Activated T-cell treated with anti-CD3 and anti-CD28 coated beads for 1 hour (primary cell): ENCODE results near the gene SDK1.

ENCODE experiments used
- DNase-seq: peaks from one replicate; pipeline ENCODE4 v3.0.0-alpha.2; 2020; ENCODE audit warnings: low read depth

SDK1 gene, protein sequence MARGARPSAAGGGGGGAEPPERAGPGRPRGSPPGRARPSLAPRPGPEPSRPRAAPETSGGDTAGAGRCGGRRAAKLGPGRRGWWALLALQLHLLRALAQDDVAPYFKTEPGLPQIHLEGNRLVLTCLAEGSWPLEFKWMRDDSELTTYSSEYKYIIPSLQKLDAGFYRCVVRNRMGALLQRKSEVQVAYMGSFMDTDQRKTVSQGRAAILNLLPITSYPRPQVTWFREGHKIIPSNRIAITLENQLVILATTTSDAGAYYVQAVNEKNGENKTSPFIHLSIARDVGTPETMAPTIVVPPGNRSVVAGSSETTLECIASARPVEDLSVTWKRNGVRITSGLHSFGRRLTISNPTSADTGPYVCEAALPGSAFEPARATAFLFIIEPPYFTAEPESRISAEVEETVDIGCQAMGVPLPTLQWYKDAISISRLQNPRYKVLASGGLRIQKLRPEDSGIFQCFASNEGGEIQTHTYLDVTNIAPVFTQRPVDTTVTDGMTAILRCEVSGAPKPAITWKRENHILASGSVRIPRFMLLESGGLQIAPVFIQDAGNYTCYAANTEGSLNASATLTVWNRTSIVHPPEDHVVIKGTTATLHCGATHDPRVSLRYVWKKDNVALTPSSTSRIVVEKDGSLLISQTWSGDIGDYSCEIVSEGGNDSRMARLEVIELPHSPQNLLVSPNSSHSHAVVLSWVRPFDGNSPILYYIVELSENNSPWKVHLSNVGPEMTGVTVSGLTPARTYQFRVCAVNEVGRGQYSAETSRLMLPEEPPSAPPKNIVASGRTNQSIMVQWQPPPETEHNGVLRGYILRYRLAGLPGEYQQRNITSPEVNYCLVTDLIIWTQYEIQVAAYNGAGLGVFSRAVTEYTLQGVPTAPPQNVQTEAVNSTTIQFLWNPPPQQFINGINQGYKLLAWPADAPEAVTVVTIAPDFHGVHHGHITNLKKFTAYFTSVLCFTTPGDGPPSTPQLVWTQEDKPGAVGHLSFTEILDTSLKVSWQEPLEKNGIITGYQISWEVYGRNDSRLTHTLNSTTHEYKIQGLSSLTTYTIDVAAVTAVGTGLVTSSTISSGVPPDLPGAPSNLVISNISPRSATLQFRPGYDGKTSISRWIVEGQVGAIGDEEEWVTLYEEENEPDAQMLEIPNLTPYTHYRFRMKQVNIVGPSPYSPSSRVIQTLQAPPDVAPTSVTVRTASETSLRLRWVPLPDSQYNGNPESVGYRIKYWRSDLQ (N-terminal part only)

DNA sequence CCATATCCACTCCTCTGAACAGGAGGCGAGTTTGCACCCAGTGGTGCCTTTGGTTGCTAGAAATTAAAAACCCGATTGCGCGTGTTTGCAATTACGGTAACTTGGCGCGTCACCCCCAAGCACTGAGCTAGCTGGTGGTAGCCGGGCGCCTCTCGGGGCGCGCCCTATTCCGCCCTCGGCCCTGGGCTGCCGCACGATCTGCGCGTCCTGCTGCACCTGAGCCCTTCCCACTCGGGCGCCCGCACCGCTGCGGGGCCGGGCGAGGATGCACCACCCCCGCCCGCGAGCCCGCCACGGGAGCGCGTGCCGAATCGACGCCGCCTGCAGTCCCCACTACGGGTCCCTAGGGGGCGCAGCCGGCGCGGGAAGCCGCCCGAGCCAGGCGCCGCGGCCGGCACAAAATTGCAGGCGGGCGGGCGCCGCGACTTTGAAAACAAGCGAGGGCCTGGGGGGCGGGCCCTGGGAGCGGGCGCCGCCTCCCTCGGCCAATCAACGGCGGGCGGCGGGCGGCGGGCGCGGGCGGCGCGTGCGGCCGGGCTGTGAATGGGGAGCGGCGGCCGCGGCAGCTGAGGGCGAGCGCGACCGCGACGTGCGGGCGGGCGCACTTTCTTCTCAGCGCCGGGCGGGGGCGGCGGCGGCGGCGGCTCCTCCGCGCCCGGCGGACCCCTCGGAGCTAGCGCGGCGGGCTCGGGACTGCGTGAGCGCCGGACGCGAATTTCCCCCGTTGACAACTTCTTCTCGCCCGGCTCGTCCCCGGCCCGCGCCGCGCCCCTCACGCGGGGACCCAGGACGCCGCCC lies at the start of gene SDK1:
SDK1 (plus strand) TSS at position 602 of the 798 bp plus-strand sequence. CDS start 335 bp downstream, outside the sequence.
- peak; percentile 90 for DNase-seq

DNA sequence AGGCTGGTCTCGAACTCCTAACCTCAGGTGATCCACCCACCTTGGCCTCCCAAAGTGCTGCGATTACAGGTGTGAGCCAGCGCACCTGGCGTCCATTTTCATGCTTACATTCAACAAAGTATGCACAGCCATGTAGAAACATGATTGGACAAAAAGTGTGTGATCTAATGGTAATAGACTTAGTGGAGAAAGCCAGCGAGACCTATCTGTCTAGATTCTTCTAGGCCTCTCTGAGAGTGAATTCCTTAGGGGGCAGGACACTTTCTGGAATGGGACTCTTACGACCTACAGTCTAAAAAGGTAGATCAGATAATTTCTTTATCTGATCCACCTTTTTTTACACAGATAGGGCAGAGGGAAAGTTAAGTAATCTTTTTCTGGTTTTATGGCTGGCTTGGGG lies 46.3 kb upstream of the SDK1 start:
- no peak for DNase-seq

DNA sequence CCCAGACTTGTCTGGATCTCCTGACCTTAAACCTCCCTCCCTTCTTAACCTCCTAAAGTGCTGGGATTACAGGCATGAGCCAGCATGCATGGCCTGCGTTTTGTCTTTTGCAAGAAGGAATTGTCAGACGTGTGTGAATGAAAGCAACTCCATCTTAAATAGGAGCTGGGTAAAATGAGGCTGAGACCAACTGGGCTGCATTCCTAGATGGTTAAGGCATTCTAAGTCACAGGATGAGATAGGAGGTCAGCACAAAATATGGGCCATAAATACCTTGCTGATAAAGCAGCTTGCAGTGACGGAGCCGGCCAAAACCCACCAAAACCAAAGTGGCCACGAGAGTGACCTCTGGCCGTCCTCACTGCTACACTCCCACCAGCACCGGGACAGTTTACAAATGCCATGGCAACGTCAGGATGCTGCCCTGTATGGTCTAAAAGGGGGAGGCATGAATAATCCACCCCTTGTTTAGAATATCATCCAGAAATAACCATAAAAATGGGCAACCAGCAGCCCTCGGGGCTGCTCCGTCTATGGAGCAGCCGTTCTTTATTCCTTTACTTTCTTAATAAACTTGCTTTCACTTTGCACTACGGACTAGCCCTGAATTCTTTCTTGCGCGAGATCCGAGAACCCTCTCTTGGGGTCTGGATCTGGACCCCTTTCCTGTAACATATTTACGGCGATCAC lies 41.2 kb upstream of the SDK1 start:
- DNase-seq = no peak

GRCh38 chr7:3260401-3260715 lies 40.7 kb upstream of the SDK1 start:
- no peak for DNase-seq

- DNase-seq = no peak
Observed at GRCh38 chr7:3264693-3265339, 36.2 kb upstream of the SDK1 start.

GRCh38 chr7:3265388-3265787 lies 35.7 kb upstream of the SDK1 start:
- no peak for DNase-seq

- DNase-seq = no peak
Observed at GRCh38 chr7:3266240-3266639, 34.8 kb upstream of the SDK1 start.

GRCh38 chr7:3267966-3268690 lies 32.9 kb upstream of the SDK1 start:
- DNase-seq = no peak

DNA sequence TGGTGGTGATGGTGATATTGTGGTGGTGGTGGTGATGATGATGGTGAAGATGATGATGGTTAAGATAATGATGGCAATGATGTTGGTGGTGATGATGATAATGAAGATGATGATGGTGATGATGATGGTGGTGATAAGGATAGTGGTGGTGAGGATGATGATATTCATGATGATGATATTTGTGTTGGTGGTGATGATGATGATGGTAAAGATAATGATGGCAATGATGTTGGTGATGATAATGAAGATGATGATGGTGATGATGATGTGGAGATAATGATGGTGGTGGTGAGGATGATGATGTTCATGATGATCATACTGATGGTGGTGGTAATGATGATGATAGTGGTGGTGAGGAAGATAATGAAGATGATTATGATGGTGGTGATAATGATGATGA lies 30.7 kb upstream of the SDK1 start:
- DNase-seq = no peak

DNA sequence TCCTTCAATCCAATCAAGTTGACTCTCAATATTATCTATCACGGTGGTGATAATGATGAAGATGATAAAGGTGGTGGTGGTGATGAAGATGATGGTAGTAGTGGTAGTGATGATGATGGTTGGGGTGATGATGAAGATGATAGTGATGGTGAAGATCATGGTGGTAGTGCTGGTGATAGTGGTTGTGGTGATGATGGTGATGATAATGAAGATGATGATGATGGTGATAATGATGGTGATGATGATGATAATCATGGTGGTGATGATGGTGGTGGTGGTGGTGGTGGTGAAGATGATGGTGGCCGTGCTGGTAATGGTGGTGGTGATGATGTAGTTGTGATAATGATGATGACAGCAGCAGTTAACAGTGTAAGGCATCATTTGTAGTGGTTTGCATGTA lies 29.8 kb upstream of the SDK1 start:
- DNase-seq = no peak

GRCh38 chr7:3272691-3273141 lies 28.3 kb upstream of the SDK1 start:
- no peak for DNase-seq

- no peak for DNase-seq
Observed at GRCh38 chr7:3274131-3274530, 26.9 kb upstream of the SDK1 start.

DNA sequence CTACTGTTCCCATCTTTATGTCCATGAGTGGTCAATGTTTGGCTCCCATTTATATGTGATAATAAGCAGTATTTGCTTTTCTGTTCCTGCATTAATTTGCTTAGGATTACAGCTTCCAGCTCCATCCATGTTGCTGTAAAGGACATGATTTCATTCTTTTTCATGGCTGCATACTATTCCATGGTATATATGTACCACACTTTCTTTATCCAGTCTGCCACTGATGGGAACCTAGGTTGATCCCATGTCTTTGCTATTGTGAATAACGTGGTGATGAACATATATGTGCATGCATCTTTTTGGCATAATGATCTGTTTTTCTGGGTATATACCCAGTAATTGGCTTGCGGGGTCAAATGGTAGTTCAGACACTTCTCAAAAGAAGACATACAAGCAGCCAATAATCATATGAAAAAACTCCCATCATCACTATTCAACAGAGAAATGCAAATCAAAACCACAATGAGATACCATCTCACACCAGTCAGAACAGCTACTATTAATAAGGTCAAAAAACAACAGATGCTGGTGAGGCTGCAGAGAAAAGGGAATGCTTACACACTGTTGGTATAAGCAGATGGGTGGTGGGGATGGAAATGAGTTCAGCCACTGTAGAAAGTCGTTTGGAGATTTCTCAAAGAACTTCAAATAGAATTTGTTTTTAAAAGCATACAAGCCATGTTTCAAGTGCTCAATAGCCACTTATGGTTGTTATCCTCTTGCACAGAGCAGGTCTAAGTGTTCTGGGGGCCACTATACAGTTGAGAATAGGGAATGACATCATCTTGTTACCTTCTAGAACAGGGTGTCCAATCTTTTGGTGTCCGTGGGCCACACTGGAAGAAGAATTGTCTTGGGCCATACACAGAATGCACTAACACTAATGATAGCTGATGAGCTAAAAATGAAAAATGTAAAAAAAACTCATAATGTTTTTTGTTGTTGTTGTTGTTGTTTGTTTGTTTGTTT lies 23.2 kb upstream of the SDK1 start:
- DNase-seq = no peak

DNA sequence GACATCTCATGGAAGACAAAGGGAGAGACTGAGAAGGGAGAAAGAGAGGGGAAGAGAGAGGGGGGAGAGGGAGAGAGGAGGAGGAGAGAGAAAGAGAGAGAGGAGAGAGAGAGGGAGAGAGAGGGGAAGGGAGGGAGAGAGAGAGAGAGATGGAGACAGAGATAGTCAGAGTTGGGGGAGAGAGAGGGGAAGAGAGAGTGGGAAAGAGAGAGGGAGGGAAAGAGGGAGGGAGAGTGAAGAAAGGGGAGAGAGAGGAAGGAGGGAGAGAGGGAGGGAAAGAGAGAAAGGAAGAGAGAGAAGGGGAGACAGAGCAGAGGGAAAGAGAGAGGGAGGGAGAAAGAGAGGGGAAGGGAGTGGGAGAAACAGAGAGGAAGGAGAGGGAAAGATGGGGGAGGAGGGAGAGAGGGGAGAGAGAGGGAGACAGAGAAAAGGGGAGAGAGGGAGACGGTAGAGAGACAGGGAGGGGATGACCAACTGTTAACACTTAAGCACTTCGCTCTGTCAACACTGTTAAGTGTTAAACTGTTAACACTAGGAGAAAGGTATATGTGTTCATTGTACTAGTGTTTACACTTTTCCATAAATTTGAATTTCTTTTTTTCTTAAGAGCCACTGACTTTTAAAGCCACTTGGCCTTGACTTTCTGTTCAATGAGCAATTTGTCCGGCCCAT lies 21.8 kb upstream of the SDK1 start:
- DNase-seq = no peak

DNA sequence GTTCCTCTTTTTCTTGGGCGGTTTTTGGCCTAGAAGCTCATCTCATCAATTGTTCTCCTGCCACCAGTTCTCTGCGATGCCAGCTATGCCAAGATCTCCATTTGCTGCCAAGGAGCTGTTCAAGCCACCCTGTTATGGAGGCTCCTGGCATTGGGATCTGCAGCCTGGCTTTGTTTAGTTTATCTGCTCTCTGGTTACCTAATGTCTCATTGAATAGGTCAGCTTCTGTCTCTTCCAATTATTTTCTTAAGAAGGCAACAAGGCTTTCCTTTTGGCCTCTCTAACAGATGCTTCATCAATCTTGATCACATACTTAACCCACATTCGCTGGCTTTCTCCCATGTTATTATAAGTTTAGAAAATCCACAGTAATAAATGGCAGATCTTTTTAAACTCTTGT lies 20.6 kb upstream of the SDK1 start:
- DNase-seq = no peak

DNA sequence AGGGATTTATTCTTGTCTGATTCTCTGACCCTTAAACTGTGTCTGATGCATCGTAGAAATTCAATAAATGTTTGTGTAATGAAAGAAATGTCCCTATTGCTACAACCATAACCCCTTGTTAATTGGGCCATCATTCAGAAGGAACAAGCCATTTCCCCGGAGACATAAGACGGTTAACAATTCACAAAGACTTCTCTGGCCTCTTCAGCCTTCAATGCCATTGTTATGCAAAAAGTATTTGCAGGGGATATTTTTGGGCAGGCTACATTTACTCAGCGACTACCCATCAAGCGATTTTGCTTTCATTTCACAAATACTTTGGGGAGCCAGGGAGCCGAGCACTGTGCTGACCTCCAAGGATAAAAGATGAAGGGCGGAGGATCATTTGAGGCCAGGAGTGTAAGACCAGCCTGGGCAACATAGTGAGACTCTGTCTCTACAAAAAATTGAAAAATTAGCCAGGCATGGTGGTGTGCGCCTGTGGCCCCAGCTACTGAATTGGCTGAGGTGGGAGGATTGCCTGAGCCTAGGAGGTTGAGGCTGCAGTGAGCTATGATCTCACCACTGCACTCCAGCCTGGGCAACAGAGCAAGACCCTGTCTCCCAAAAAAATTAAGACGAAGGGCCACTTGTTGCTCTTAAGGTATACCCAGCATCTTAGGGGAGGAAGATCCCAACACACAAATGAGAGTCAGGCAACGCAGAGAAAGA lies 20.0 kb upstream of the SDK1 start:
- no peak for DNase-seq

GRCh38 chr7:3282457-3282856 lies 18.6 kb upstream of the SDK1 start:
- DNase-seq = no peak
